ENCODE results near the gene UBB.

DNA sequence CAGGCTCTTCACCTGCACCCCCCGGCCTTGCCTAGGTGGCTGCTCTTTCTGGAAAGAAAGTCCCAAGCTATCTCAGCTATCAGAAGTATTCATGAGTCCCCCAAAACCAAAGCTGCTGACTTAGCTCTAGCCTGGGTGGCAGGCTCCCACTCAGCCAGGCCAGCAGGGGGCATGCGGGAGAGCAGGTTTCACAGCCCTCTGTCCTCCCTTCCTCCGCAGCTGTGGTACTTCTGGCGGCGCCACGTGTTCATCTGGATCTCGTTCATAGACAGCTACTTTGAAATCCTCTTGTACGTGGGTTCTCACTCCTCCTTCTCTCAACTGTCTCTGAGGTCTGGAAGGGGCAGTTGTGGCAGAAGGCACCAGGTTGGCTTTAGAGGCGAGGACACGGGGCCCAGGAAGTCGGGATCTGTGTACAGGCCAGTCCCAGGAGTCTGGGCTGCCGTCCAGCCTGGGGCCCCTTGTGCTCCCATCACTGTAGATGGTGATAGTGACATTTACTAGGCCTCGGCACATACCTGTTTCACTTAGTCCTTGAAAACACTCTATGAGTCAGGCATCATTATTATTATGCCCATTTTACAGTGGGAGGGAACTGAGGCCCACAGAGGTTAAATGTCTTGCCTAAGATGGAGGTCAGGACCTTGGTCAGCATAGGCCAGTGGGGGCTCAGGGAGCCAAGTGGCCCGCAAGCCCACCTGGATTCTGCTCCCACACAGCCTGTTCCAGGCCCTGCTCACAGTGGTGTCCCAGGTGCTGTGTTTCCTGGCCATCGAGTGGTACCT is 47.4 kb downstream of the UBB start:
- peak in 3 of 4 experiments; percentile 36 to 48 (median 43) for TF ChIP-seq CTCF (IDR thresholded peaks at IDR 0.05)
- TF ChIP-seq POLR2A (IDR thresholded peaks at IDR 0.05): no peak
